Ishikawa (cell line): ENCODE measurements around the gene RHOBTB3.

Experiments
- CEBPB ChIP-seq: IDR thresholded peaks from 2 replicates; pipeline ENCODE4 v1.6.1; 2012
- CREB1 ChIP-seq: IDR thresholded peaks from 2 replicates; pipeline ENCODE4 v1.6.1; 2012; ENCODE audit warnings: low read depth
- EP300 ChIP-seq: IDR thresholded peaks from 2 replicates; pipeline ENCODE4 v1.6.1; 2012; ENCODE audit warnings: borderline replicate concordance
- MAX ChIP-seq: IDR thresholded peaks from 2 replicates; pipeline ENCODE4 v1.6.1; 2012
- NFIC ChIP-seq: IDR thresholded peaks from 2 replicates; pipeline ENCODE4 v1.6.1; 2012
- RAD21 ChIP-seq: IDR thresholded peaks from 2 replicates; pipeline ENCODE4 v1.6.1; 2012; ENCODE audit warnings: low read depth
- TAF1 ChIP-seq: IDR thresholded peaks from 2 replicates; pipeline ENCODE4 v1.6.1; 2012; ENCODE audit warnings: low read depth, mild to moderate bottlenecking
- TCF12 ChIP-seq: IDR thresholded peaks from 2 replicates; pipeline ENCODE4 v1.6.1; 2012; ENCODE audit warnings: low read depth
- TEAD4 ChIP-seq: IDR thresholded peaks from 2 replicates; pipeline ENCODE4 v1.6.1; 2012
- USF1 ChIP-seq: IDR thresholded peaks from 2 replicates; pipeline ENCODE4 v1.6.1; 2012
- YY1 ChIP-seq: IDR thresholded peaks from 2 replicates; pipeline ENCODE4 v1.6.1; 2012; ENCODE audit warnings: low read depth

- TF ChIP-seq TCF12 (no peak), TEAD4 (no peak), EP300 (no peak), RAD21 (no peak), YY1 (no peak), TAF1 (no peak), CEBPB (no peak), CREB1 (no peak), NFIC (no peak), MAX (no peak), USF1 (no peak)
These were observed 96.7 kb downstream of the RHOBTB3 start for GRCh38 chr5:95827892-95828246.
